Liver (tissue), 9 donors: ENCODE results near the gene BAG5. TPM values are rescaled to one million over a fixed set of nuclear protein-coding genes. Genes with fewer than 3 reads are reported as not detected.
"Not testable (repeated sequence)": the region's sequence is repeated elsewhere in the genome, so short reads cannot be mapped to it uniquely, and the experiment has no call there.

Experiments
- DNase-seq: peaks from one replicate; pipeline ENCODE4 v3.0.0-alpha.2; 2017; ENCODE audit warnings: low spot score
- H3K27ac ChIP-seq, 2 donors: one replicate each; pipeline ENCODE4 v1.7.0; 2013; ENCODE audit warnings: inconsistent platforms in 2 of 2, low read length in 2 of 2, control low read depth in 1 of 2, low read depth in 1 of 2, mild to moderate bottlenecking in 1 of 2
- H3K27me3 ChIP-seq, 4 donors: one replicate each; pipeline versions ENCODE4 v1.6.1 to v1.7.0; 2013; ENCODE audit warnings: low read length in 3 of 4, inconsistent platforms in 1 of 4, mild to moderate bottlenecking in 1 of 4, moderate library complexity in 1 of 4; ENCODE audit not compliant: control insufficient read depth in 4 of 4, insufficient read depth in 4 of 4
- H3K36me3 ChIP-seq, 4 donors: one replicate each; pipeline versions ENCODE4 v1.6.1 to v1.7.0; 2013; ENCODE audit warnings: low read length in 3 of 4, mild to moderate bottlenecking in 3 of 4, low read depth in 1 of 4, moderate library complexity in 1 of 4; ENCODE audit not compliant: control insufficient read depth in 4 of 4, insufficient read depth in 3 of 4
- H3K4me1 ChIP-seq, 4 donors: one replicate each; pipeline versions ENCODE4 v1.6.1 to v1.7.0; 2013; ENCODE audit warnings: low read length in 3 of 4, mild to moderate bottlenecking in 3 of 4, moderate library complexity in 1 of 4; ENCODE audit not compliant: control insufficient read depth in 4 of 4, insufficient read depth in 4 of 4
- H3K4me3 ChIP-seq, 3 donors: one replicate each; pipeline versions ENCODE4 v1.6.1 to v1.7.0; 2013; ENCODE audit warnings: low read length in 3 of 3, control low read depth in 1 of 3, low read depth in 1 of 3, mild to moderate bottlenecking in 1 of 3
- H3K9ac ChIP-seq, 2 donors: one replicate each; pipeline ENCODE4 v1.7.0; 2013; ENCODE audit warnings: low read length in 2 of 2, mild to moderate bottlenecking in 2 of 2, moderate library complexity in 2 of 2, control low read depth in 1 of 2, low read depth in 1 of 2
- H3K9me3 ChIP-seq, 4 donors: one replicate each; pipeline versions ENCODE4 v1.6.1 to v1.7.0; 2013; ENCODE audit warnings: low read length in 3 of 4; ENCODE audit not compliant: control insufficient read depth in 4 of 4
- CTCF ChIP-seq: fragments of 150-350 bp; IDR thresholded peaks from 2 replicates; pipeline ENCODE4 v1.5.1; 2017; ENCODE audit warnings: improper control_type of control experiment, low read depth, low read length; ENCODE audit not compliant: missing input control
- EGR1 ChIP-seq, 2 donors: IDR thresholded peaks; 2 replicates each; pipeline ENCODE4 v1.6.1; 2016 to 2018; ENCODE audit warnings: antibody characterized with exemption in 2 of 2, low read depth in 2 of 2
- FOXA1 ChIP-seq: IDR thresholded peaks from 2 replicates; pipeline ENCODE4 v1.6.1; 2016; ENCODE audit warnings: antibody characterized with exemption
- FOXA2 ChIP-seq: IDR thresholded peaks from 2 replicates; pipeline ENCODE4 v1.6.1; 2016; ENCODE audit warnings: antibody characterized with exemption
- GABPA ChIP-seq, 2 donors: IDR thresholded peaks in 1 of 2; conservative IDR thresholded peaks in 1 of 2; 2 replicates each; pipeline ENCODE4 v1.6.1; 2016; ENCODE audit warnings: antibody characterized with exemption in 2 of 2, mild to moderate bottlenecking in 1 of 2, moderate library complexity in 1 of 2
- HNF4A ChIP-seq, 2 donors: conservative IDR thresholded peaks; 2 replicates each; pipeline ENCODE4 v1.6.1; 2016; ENCODE audit warnings: antibody characterized with exemption in 2 of 2, mild to moderate bottlenecking in 2 of 2
- HNF4G ChIP-seq: IDR thresholded peaks from 2 replicates; pipeline ENCODE4 v1.6.1; 2016; ENCODE audit warnings: antibody characterized with exemption
- JUND ChIP-seq, 2 donors: IDR thresholded peaks; 2 replicates each; pipeline ENCODE4 v1.6.1; 2016; ENCODE audit warnings: antibody characterized with exemption in 2 of 2
- MAX ChIP-seq: IDR thresholded peaks from 2 replicates; pipeline ENCODE4 v1.6.1; 2016; ENCODE audit warnings: antibody characterized with exemption
- NR2F2 ChIP-seq: IDR thresholded peaks from 2 replicates; pipeline ENCODE4 v1.6.1; 2016; ENCODE audit warnings: antibody characterized with exemption
- RAD21 ChIP-seq, 2 donors: IDR thresholded peaks; 2 replicates each; pipeline ENCODE4 v1.6.1; 2016; ENCODE audit warnings: antibody characterized with exemption in 2 of 2, mild to moderate bottlenecking in 2 of 2
- RXRA ChIP-seq, 2 donors: IDR thresholded peaks; 2 replicates each; pipeline ENCODE4 v1.6.1; 2017 to 2018; ENCODE audit warnings: antibody characterized with exemption in 2 of 2, mild to moderate bottlenecking in 1 of 2
- SP1 ChIP-seq: IDR thresholded peaks from 2 replicates; pipeline ENCODE4 v1.6.1; 2018; ENCODE audit warnings: antibody characterized with exemption, mild to moderate bottlenecking
- TAF1 ChIP-seq: conservative IDR thresholded peaks from 2 replicates; pipeline ENCODE4 v1.6.1; 2016; ENCODE audit warnings: antibody characterized with exemption, mild to moderate bottlenecking
- YY1 ChIP-seq: IDR thresholded peaks from 2 replicates; pipeline ENCODE4 v1.6.1; 2016; ENCODE audit warnings: antibody characterized with exemption, mild to moderate bottlenecking
- ZBTB33 ChIP-seq: IDR thresholded peaks from 2 replicates; pipeline ENCODE4 v1.6.1; 2016; ENCODE audit warnings: antibody characterized with exemption
- WGBS: extraction: QIAGEN DNeasy Blood & Tissue Kit; methylation state at CpG from one replicate; pipeline ENCODE4 v1.1.7; 2013; 5-methylcytosine and 5-hydroxymethylcytosine counted together
- polyA plus RNA-seq, 2 donors: library from polyadenylated mRNA; stranded (reverse) in 1 of 2; unstranded in 1 of 2; fragments of 200-250 nt in 1 of 2; fragments of >200 nt in 1 of 2; fragmentation: Nextera tagmentation in 1 of 2; extraction: Ambion mirVana in 1 of 2; gene quantifications; one replicate each; pipeline versions ENCODE4 v1.2.1 to v1.2.3, GENCODE V29; 2013 to 2015
- total RNA-seq, 2 donors: library from RNA; depleted of rRNA; stranded (reverse); fragments of >200 nt; gene quantifications; one replicate each; pipeline ENCODE4 v1.2.3, GENCODE V29; 2014
- TF ChIP-seq, protein P1 (sequence below): IDR thresholded peaks from 2 replicates; pipeline ENCODE4 v1.6.1; 2016; ENCODE audit warnings: antibody characterized with exemption
- TF ChIP-seq, protein P2 (sequence below): IDR thresholded peaks from 2 replicates; pipeline ENCODE4 v1.6.1; 2016; ENCODE audit warnings: antibody characterized with exemption, mild to moderate bottlenecking
- donor health status: healthy.
- donor health status: healthy.
- donor health status: healthy.
- donor health status: healthy.
- donor health status: healthy.

Gene BAG5
- total and polyA plus RNA-seq, 4 donors = 5.4 to 12.5 (median 8.8) TPM

GRCh38 chr14:103514596-103515421 is 47.6 kb downstream of the BAG5 start:
- WGBS = 91% methylated on average over 18 of the region's 18 CpGs
- H3K27ac ChIP-seq = no peak overlapping the region
- TF ChIP-seq MAX (no peak), JUND (IDR thresholded peaks at IDR 0.05) (no peak), YY1 (no peak), FOXA1 (no peak), HNF4A (conservative IDR thresholded peaks at IDR 0.05) (no peak)
- no peak overlapping the region for H3K4me3 ChIP-seq
- no peaks in the 10 kb centered on the region for H3K9me3 ChIP-seq
- peaks cover 0 to 13% (median 7%) of the 10 kb centered on the region in 4 donors for H3K4me1 ChIP-seq
- no peak overlapping the region for H3K9ac ChIP-seq
- H3K36me3 ChIP-seq = peaks cover 0 to 7% (median 5%) of the 10 kb centered on the region in 4 donors
- no peaks in the 10 kb centered on the region for H3K27me3 ChIP-seq
- no peak for DNase-seq

GRCh38 chr14:103512701-103513611 is 49.5 kb downstream of the BAG5 start:
- no peak overlapping the region for H3K4me3 ChIP-seq
- no peaks in the 10 kb centered on the region for H3K27me3 ChIP-seq
- no peaks in the 10 kb centered on the region for H3K9me3 ChIP-seq
- WGBS = 71% methylated on average over 25 of the region's 25 CpGs
- peaks cover 0 to 7% (median 6%) of the 10 kb centered on the region in 4 donors for H3K36me3 ChIP-seq
- TF ChIP-seq RXRA (IDR thresholded peaks at IDR 0.05) = no peak
- TF ChIP-seq GABPA (IDR thresholded peaks at IDR 0.05 in 1 of 2, conservative IDR thresholded peaks at IDR 0.05 in 1 of 2) = no peak
- TF ChIP-seq MAX = no peak
- TF ChIP-seq CTCF = no peak
- no peak for TF ChIP-seq HNF4A (conservative IDR thresholded peaks at IDR 0.05)
- no peak for TF ChIP-seq ZBTB33
- no peak for TF ChIP-seq FOXA2
- TF ChIP-seq YY1 = no peak
- no peak for TF ChIP-seq SP1
- no peak for TF ChIP-seq EGR1 (IDR thresholded peaks at IDR 0.05; ENCODE audit: low read depth in 2 of 2)
- no peak for TF ChIP-seq RAD21 (IDR thresholded peaks at IDR 0.05)
- TF ChIP-seq HNF4G = no peak
- TF ChIP-seq, protein P1, sequence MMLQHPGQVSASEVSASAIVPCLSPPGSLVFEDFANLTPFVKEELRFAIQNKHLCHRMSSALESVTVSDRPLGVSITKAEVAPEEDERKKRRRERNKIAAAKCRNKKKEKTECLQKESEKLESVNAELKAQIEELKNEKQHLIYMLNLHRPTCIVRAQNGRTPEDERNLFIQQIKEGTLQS = no peak
- TF ChIP-seq, protein P2, sequence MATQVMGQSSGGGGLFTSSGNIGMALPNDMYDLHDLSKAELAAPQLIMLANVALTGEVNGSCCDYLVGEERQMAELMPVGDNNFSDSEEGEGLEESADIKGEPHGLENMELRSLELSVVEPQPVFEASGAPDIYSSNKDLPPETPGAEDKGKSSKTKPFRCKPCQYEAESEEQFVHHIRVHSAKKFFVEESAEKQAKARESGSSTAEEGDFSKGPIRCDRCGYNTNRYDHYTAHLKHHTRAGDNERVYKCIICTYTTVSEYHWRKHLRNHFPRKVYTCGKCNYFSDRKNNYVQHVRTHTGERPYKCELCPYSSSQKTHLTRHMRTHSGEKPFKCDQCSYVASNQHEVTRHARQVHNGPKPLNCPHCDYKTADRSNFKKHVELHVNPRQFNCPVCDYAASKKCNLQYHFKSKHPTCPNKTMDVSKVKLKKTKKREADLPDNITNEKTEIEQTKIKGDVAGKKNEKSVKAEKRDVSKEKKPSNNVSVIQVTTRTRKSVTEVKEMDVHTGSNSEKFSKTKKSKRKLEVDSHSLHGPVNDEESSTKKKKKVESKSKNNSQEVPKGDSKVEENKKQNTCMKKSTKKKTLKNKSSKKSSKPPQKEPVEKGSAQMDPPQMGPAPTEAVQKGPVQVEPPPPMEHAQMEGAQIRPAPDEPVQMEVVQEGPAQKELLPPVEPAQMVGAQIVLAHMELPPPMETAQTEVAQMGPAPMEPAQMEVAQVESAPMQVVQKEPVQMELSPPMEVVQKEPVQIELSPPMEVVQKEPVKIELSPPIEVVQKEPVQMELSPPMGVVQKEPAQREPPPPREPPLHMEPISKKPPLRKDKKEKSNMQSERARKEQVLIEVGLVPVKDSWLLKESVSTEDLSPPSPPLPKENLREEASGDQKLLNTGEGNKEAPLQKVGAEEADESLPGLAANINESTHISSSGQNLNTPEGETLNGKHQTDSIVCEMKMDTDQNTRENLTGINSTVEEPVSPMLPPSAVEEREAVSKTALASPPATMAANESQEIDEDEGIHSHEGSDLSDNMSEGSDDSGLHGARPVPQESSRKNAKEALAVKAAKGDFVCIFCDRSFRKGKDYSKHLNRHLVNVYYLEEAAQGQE = no peak
- no peak for TF ChIP-seq NR2F2
- TF ChIP-seq JUND (IDR thresholded peaks at IDR 0.05) = no peak
- no peak for TF ChIP-seq TAF1
- no peak for TF ChIP-seq FOXA1
- H3K27ac ChIP-seq = no peak overlapping the region
- no peak overlapping the region for H3K9ac ChIP-seq
- DNase-seq = no peak
- H3K4me1 ChIP-seq = peaks cover 0 to 6% (median 2%) of the 10 kb centered on the region in 4 donors

DNA sequence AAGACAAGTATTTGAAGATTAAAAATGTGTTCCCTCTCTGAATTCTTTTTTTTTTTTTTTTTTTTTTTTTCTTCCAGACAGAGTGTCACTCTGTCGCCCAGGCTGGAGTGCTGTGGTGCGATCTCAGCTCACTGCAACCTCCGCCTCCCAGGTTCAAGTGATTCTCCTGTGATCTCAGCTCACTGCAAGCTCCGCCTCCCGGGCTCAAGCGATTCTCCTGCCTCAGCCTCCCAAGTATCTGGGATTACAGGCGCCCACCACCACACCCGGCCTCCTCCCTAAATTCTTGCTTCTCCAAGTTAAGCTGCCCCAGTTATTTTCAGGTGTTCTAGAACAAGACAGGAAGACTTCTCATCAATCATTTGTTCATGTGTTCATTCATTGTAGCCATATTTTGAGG is 50.3 kb downstream of the BAG5 start:
- H3K27ac ChIP-seq, H3K4me3 ChIP-seq, DNase-seq, H3K36me3 ChIP-seq, H3K9me3 ChIP-seq, H3K27me3 ChIP-seq, H3K9ac ChIP-seq, H3K4me1 ChIP-seq: not testable (repeated sequence)
- 99% methylated on average over 8 of the region's 8 CpGs for WGBS
